ENCODE results near the gene PTGER3.

- no peak for TF ChIP-seq CTCF (conservative IDR thresholded peaks at IDR 0.05 in 1 of 2, IDR thresholded peaks at IDR 0.05 in 1 of 2; ENCODE audit: low read depth in 1 of 2, low read length in 2 of 2)
- TF ChIP-seq EZH2 (IDR thresholded peaks at IDR 0.05; ENCODE audit: low read length, missing control alignments) = no peak
Measured at GRCh38 chr1:71041806-71042205, 5.8 kb downstream of the PTGER3 start.
